GM12874 (cell line): ENCODE measurements around the gene SMC1B.

Experiments used
- CTCF ChIP-seq: IDR thresholded peaks from 2 replicates; pipeline ENCODE4 v1.5.1; 2011; ENCODE audit warnings: low read depth, mild to moderate bottlenecking, control low read depth, low read length, moderate library complexity; ENCODE audit not compliant: insufficient read depth

The SMC1B gene

GRCh38 chr22:45435544-45436139 lies 22.2 kb upstream of the SMC1B start:
- TF ChIP-seq CTCF: peak; percentile 97

- TF ChIP-seq CTCF: no peak
These were observed 21.6 kb upstream of the SMC1B start for GRCh38 chr22:45434981-45435380.

- no peak for TF ChIP-seq CTCF
These were observed 17.5 kb upstream of the SMC1B start for GRCh38 chr22:45430871-45431270.

- TF ChIP-seq CTCF: no peak
These were observed 16.8 kb upstream of the SMC1B start for GRCh38 chr22:45429981-45430775.

- no peak for TF ChIP-seq CTCF
These were observed 16.0 kb upstream of the SMC1B start for GRCh38 chr22:45429424-45429823.

GRCh38 chr22:45428391-45429385 lies 15.3 kb upstream of the SMC1B start:
- TF ChIP-seq CTCF: no peak

GRCh38 chr22:45427114-45427513 lies 13.7 kb upstream of the SMC1B start:
- TF ChIP-seq CTCF: no peak
